ENCODE measurements around the gene POMGNT2. TPM values are rescaled to one million over a fixed set of nuclear protein-coding genes. Genes with fewer than 3 reads are reported as not detected.

POMGNT2 gene
- total and polyA plus RNA-seq, 4 donors = 5.8 to 6.6 (median 6.5) TPM

DNA sequence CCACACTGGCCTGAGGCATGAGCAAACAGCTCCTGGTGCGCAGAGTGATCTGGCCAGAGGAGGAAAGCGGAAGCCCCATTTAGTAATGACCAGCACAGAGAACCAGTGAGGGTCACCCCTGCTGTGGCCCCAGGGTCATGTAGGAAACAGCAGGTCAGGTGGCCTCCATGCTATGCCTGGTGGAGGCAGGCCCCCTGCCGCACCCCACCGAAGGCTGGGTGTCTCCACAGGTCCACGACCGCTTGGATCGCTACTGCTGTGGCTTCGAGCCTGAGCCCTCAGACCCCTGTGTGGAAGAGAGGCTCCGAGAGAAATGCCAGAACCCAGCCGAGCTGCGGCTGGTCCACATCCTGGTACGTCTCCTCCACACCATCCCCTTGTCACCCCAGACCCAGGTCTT lies 52.6 kb downstream of the POMGNT2 start:
- no peaks in the 10 kb centered on the region for H3K27me3 ChIP-seq (ENCODE audit: control insufficient read depth in 4 of 4, insufficient read depth in 4 of 4, low read length in 3 of 4)
- no peak overlapping the region for H3K9ac ChIP-seq (ENCODE audit: low read depth in 1 of 2, low read length in 2 of 2)
- H3K9me3 ChIP-seq (ENCODE audit: control insufficient read depth in 4 of 4, low read length in 3 of 4) = peaks cover 0 to 6% (median 2%) of the 10 kb centered on the region in 4 donors
- peak; percentile 26 for DNase-seq (ENCODE audit: low spot score)
- H3K27ac ChIP-seq (ENCODE audit: low read depth in 1 of 2, low read length in 2 of 2) = no peak overlapping the region
- peaks cover 0 to 14% (median 0%) of the 10 kb centered on the region in 4 donors for H3K36me3 ChIP-seq (ENCODE audit: control insufficient read depth in 4 of 4, insufficient read depth in 3 of 4, low read depth in 1 of 4, low read length in 3 of 4)
- no peaks in the 10 kb centered on the region for H3K4me1 ChIP-seq (ENCODE audit: control insufficient read depth in 4 of 4, insufficient read depth in 4 of 4, low read length in 3 of 4)
- 98% methylated on average over 12 of the region's 12 CpGs for WGBS
- no peak overlapping the region for H3K4me3 ChIP-seq (ENCODE audit: low read depth in 1 of 3, low read length in 3 of 3)
- TF ChIP-seq ATF3 (IDR thresholded peaks at IDR 0.05) (no peak), NR2F2 (IDR thresholded peaks at IDR 0.05) (no peak), RXRA (IDR thresholded peaks at IDR 0.05) (no peak), TAF1 (conservative IDR thresholded peaks at IDR 0.05) (no peak), EGR1 (IDR thresholded peaks at IDR 0.05; ENCODE audit: low read depth in 2 of 2) (no peak)
- TF ChIP-seq, protein P1, sequence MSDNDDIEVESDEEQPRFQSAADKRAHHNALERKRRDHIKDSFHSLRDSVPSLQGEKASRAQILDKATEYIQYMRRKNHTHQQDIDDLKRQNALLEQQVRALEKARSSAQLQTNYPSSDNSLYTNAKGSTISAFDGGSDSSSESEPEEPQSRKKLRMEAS (IDR thresholded peaks at IDR 0.05) = no peak

- DNase-seq (ENCODE audit: low spot score) = peak; percentile 27
- TF ChIP-seq ZBTB33 (IDR thresholded peaks at IDR 0.05) (no peak), EGR1 (IDR thresholded peaks at IDR 0.05; ENCODE audit: low read depth in 2 of 2) (no peak), RAD21 (IDR thresholded peaks at IDR 0.05) (no peak)
- Histone ChIP-seq H3K9ac (ENCODE audit: low read depth in 1 of 2, low read length in 2 of 2) (no peak overlapping the region), H3K36me3 (ENCODE audit: control insufficient read depth in 4 of 4, insufficient read depth in 3 of 4, low read depth in 1 of 4, low read length in 3 of 4) (peaks cover 0 to 2% (median 0%) of the 10 kb centered on the region in 4 donors), H3K9me3 (ENCODE audit: control insufficient read depth in 4 of 4, low read length in 3 of 4) (peaks cover 0 to 7% (median 6%) of the 10 kb centered on the region in 4 donors), H3K4me1 (ENCODE audit: control insufficient read depth in 4 of 4, insufficient read depth in 4 of 4, low read length in 3 of 4) (peaks cover 0 to 22% (median 21%) of the 10 kb centered on the region in 4 donors), H3K27me3 (ENCODE audit: control insufficient read depth in 4 of 4, insufficient read depth in 4 of 4, low read length in 3 of 4) (no peaks in the 10 kb centered on the region), H3K27ac (ENCODE audit: low read depth in 1 of 2, low read length in 2 of 2) (no peak overlapping the region), H3K4me3 (ENCODE audit: low read depth in 1 of 3, low read length in 3 of 3) (no peak overlapping the region)
These were observed 57.4 kb downstream of the POMGNT2 start for GRCh38 chr3:43048470-43048869.

GRCh38 chr3:43046583-43046982 lies 59.3 kb downstream of the POMGNT2 start:
- H3K9me3 ChIP-seq (ENCODE audit: control insufficient read depth in 4 of 4, low read length in 3 of 4) = peaks cover 0 to 7% (median 6%) of the 10 kb centered on the region in 4 donors
- WGBS = 62% methylated on average over 1 of the region's 1 CpG

More at GRCh38 chr3:43046583-43046982, 59.3 kb downstream of the POMGNT2 start:
- no peaks in the 10 kb centered on the region for H3K27me3 ChIP-seq (ENCODE audit: control insufficient read depth in 4 of 4, insufficient read depth in 4 of 4, low read length in 3 of 4)
- H3K27ac ChIP-seq (ENCODE audit: low read depth in 1 of 2, low read length in 2 of 2) = no peak overlapping the region
- H3K4me3 ChIP-seq (ENCODE audit: low read depth in 1 of 3, low read length in 3 of 3) = peak overlapping the region in 1 of 3 donors; percentile 53
- H3K4me1 ChIP-seq (ENCODE audit: control insufficient read depth in 4 of 4, insufficient read depth in 4 of 4, low read length in 3 of 4) = peaks cover 0 to 34% (median 28%) of the 10 kb centered on the region in 4 donors
- H3K36me3 ChIP-seq (ENCODE audit: control insufficient read depth in 4 of 4, insufficient read depth in 3 of 4, low read depth in 1 of 4, low read length in 3 of 4) = peaks cover 0 to 2% (median 0%) of the 10 kb centered on the region in 4 donors
- DNase-seq (ENCODE audit: low spot score) = peak; percentile 10
- H3K9ac ChIP-seq (ENCODE audit: low read depth in 1 of 2, low read length in 2 of 2) = no peak overlapping the region
- TF ChIP-seq ATF3 (IDR thresholded peaks at IDR 0.05) = no peak
- no peak for TF ChIP-seq REST (IDR thresholded peaks at IDR 0.05)
- no peak for TF ChIP-seq TAF1 (conservative IDR thresholded peaks at IDR 0.05)
- TF ChIP-seq ZBTB33 (IDR thresholded peaks at IDR 0.05) = no peak
- no peak for TF ChIP-seq HNF4G (IDR thresholded peaks at IDR 0.05)
- TF ChIP-seq, protein P1 (IDR thresholded peaks at IDR 0.05) = no peak
- no peak for TF ChIP-seq RXRA (IDR thresholded peaks at IDR 0.05)
- TF ChIP-seq, protein P2, sequence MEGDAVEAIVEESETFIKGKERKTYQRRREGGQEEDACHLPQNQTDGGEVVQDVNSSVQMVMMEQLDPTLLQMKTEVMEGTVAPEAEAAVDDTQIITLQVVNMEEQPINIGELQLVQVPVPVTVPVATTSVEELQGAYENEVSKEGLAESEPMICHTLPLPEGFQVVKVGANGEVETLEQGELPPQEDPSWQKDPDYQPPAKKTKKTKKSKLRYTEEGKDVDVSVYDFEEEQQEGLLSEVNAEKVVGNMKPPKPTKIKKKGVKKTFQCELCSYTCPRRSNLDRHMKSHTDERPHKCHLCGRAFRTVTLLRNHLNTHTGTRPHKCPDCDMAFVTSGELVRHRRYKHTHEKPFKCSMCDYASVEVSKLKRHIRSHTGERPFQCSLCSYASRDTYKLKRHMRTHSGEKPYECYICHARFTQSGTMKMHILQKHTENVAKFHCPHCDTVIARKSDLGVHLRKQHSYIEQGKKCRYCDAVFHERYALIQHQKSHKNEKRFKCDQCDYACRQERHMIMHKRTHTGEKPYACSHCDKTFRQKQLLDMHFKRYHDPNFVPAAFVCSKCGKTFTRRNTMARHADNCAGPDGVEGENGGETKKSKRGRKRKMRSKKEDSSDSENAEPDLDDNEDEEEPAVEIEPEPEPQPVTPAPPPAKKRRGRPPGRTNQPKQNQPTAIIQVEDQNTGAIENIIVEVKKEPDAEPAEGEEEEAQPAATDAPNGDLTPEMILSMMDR (IDR thresholded peaks at IDR 0.05; ENCODE audit: low read depth, low read length, missing input control) = no peak
- TF ChIP-seq JUND (IDR thresholded peaks at IDR 0.05) = no peak
- no peak for TF ChIP-seq FOXA2 (IDR thresholded peaks at IDR 0.05)
- no peak for TF ChIP-seq FOXA1 (IDR thresholded peaks at IDR 0.05)
- no peak for TF ChIP-seq NR2F2 (IDR thresholded peaks at IDR 0.05)
- no peak for TF ChIP-seq YY1 (IDR thresholded peaks at IDR 0.05)
- no peak for TF ChIP-seq RAD21 (IDR thresholded peaks at IDR 0.05)

Data from liver (tissue), 9 donors.